Activated CD8-positive, alpha-beta T cell treated with anti-CD3 and anti-CD28 coated beads for 36 hours (primary cell): Measurements from ENCODE around the gene MRPS23. TPM values are rescaled to one million over a fixed set of nuclear protein-coding genes. Genes with fewer than 3 reads are reported as not detected.

Experiments
- ATAC-seq: fragments of 200-7000 bp; cut with Tn5 transposase; one replicate; pipeline ENCODE4 v1.10.0; 2021; ENCODE audit warnings: mild to moderate bottlenecking, moderate library complexity
- CTCF ChIA-PET: fragments of 350-600 bp; sonication (Branson Sonifier 250); formaldehyde crosslinking; loops from one replicate; lab custom pipeline; 2021; ENCODE audit warnings: antibody characterized with exemption; lab: Charles Lee
- POLR2A ChIA-PET: fragments of 350-600 bp; sonication (Branson Sonifier 250); formaldehyde crosslinking; loops from one replicate; lab custom pipeline; 2021; ENCODE audit warnings: antibody characterized with exemption; lab: Charles Lee
- DNase-seq: peaks from one replicate; pipeline ENCODE4 v3.0.0-alpha.2; 2020
- H3K27ac Mint-ChIP-seq: one replicate; pipeline ENCODE4 v1.8.0; 2021; ENCODE audit warnings: mild to moderate bottlenecking, mixed read lengths
- H3K27me3 Mint-ChIP-seq: one replicate; pipeline ENCODE4 v1.8.0; 2021; ENCODE audit warnings: mixed read lengths
- H3K36me3 Mint-ChIP-seq: one replicate; pipeline ENCODE4 v1.8.0; 2021; ENCODE audit warnings: low read depth, mixed read lengths
- H3K4me1 Mint-ChIP-seq: one replicate; pipeline ENCODE4 v1.8.0; 2021; ENCODE audit warnings: low read depth, mixed read lengths
- H3K4me3 Mint-ChIP-seq: one replicate; pipeline ENCODE4 v1.8.0; 2021; ENCODE audit warnings: mild to moderate bottlenecking, moderate library complexity, mixed read lengths
- H3K9me3 Mint-ChIP-seq: one replicate; pipeline ENCODE4 v1.8.0; 2021; ENCODE audit warnings: mixed read lengths
- CTCF ChIP-seq: fragments of 200-600 bp; IDR thresholded peaks from one replicate; pipeline ENCODE4 v1.8.0; 2022; ENCODE audit warnings: antibody characterized with exemption, mild to moderate bottlenecking
- intact Hi-C: fragments of 100-400 bp; cut with micrococcal nuclease; formaldehyde crosslinking; loops from one replicate; pipeline ENCODE4 v1.10.0; 2022
- total RNA-seq, 2 experiments: library from RNA; stranded (reverse); gene quantifications; one replicate each; pipeline ENCODE4 v1.2.3, GENCODE V29; 2021

MRPS23 gene
- total RNA-seq, 2 experiments from 2014 or later: 69.5 to 70.0 TPM

GRCh38 chr17:57876023-57876865, 26.4 kb upstream of the MRPS23 start:
- intact Hi-C loops: no loop called here

GRCh38 chr17:57875290-57876022, 25.6 kb upstream of the MRPS23 start:
- ATAC-seq: no peak
- POLR2A ChIA-PET: interaction anchor here (1.1 to 3.6 kb wide), 2 partner anchors 16 to 122 kb away, joined by 3 to 18 read pairs; no protein-coding TSS in a partner anchor
- no peaks in the 10 kb centered on the region for H3K9me3 Mint-ChIP-seq

More at GRCh38 chr17:57876023-57876865, 26.4 kb upstream of the MRPS23 start:
- no peak for TF ChIP-seq CTCF
- Mint-ChIP-seq H3K36me3 (no peaks in the 10 kb centered on the region), H3K4me1 (peaks cover 34% of the 10 kb centered on the region), H3K27ac (no peak overlapping the region), H3K27me3 (peaks cover 23% of the 10 kb centered on the region), H3K9me3 (no peaks in the 10 kb centered on the region), H3K4me3 (no peak overlapping the region)
- ChIA-PET CTCF (interaction anchor here (1.2 kb wide), 1 partner anchor 15 kb away, joined by 3 read pairs; no protein-coding TSS in a partner anchor), POLR2A (interaction anchor here (3.6 kb wide), 1 partner anchor 122 kb away, joined by 18 read pairs; no protein-coding TSS in a partner anchor)
- DNase-seq (no peak), ATAC-seq (no peak)

GRCh38 chr17:57874434-57875289, 24.8 kb upstream of the MRPS23 start:
- intact Hi-C loops: no loop called here
- Mint-ChIP-seq H3K9me3 (no peaks in the 10 kb centered on the region), H3K27me3 (peaks cover 26% of the 10 kb centered on the region), H3K27ac (no peak overlapping the region), H3K36me3 (no peaks in the 10 kb centered on the region), H3K4me1 (peaks cover 25% of the 10 kb centered on the region), H3K4me3 (peak overlapping the region; percentile 27)
- DNase-seq (peak; percentile 64), ATAC-seq (peak; percentile 71)
- ChIA-PET POLR2A (interaction anchor here (0.8 to 3.6 kb wide), 3 partner anchors 16 to 123 kb away, joined by 3 to 18 read pairs (median 3); no protein-coding TSS in a partner anchor), CTCF (interaction anchor here (0.9 to 2.2 kb wide), 4 partner anchors 15 to 125 kb away, joined by 3 to 7 read pairs (median 5); no protein-coding TSS in a partner anchor)
- no peak for TF ChIP-seq CTCF

More at GRCh38 chr17:57875290-57876022, 25.6 kb upstream of the MRPS23 start:
- no peaks in the 10 kb centered on the region for H3K36me3 Mint-ChIP-seq
- TF ChIP-seq CTCF: no peak
- H3K27me3 Mint-ChIP-seq: peaks cover 23% of the 10 kb centered on the region
- CTCF ChIA-PET: interaction anchor here (1.2 to 1.8 kb wide), 2 partner anchors 16 to 124 kb away, joined by 3 to 7 read pairs; no protein-coding TSS in a partner anchor
- no peak for DNase-seq
- H3K27ac Mint-ChIP-seq: no peak overlapping the region
- H3K4me3 Mint-ChIP-seq: no peak overlapping the region
- intact Hi-C loops: no loop called here
- peaks cover 33% of the 10 kb centered on the region for H3K4me1 Mint-ChIP-seq

GRCh38 chr17:57874058-57874419, 24.2 kb upstream of the MRPS23 start:
- Mint-ChIP-seq H3K36me3 (no peaks in the 10 kb centered on the region), H3K4me1 (peaks cover 19% of the 10 kb centered on the region), H3K27me3 (peaks cover 26% of the 10 kb centered on the region), H3K4me3 (peak overlapping the region; percentile 27), H3K27ac (no peak overlapping the region), H3K9me3 (no peaks in the 10 kb centered on the region)
- no peak for DNase-seq
- ChIA-PET POLR2A (interaction anchor here (0.8 to 3.6 kb wide), 3 partner anchors 17 to 124 kb away, joined by 3 to 18 read pairs (median 3); no protein-coding TSS in a partner anchor), CTCF (interaction anchor here (0.8 to 2.2 kb wide), 4 partner anchors 15 to 134 kb away, joined by 3 to 7 read pairs (median 5); no protein-coding TSS in a partner anchor)
- intact Hi-C loops: no loop called here
- ATAC-seq: no peak
- no peak for TF ChIP-seq CTCF
